AG04449 (cell line): ENCODE data around the gene FGF14.

Experiments
- CTCF ChIA-PET: fragments of 350-600 bp; formaldehyde crosslinking; extraction: SDS; loops from one replicate; lab custom pipeline; 2021; ENCODE audit warnings: antibody characterized with exemption; lab: Yijun Ruan, JAX
- POLR2A ChIA-PET: fragments of 400-600, 350-600 bp; formaldehyde crosslinking; extraction: SDS; loops from one replicate; lab custom pipeline; 2020; ENCODE audit warnings: antibody characterized with exemption, inconsistent platforms; lab: Yijun Ruan, JAX
- DNase-seq: peaks from one replicate; pipeline ENCODE4 v3.0.0-alpha.2; 2010; ENCODE audit warnings: low read depth, low spot score
- H3K4me3 ChIP-seq: 2 replicates; pipeline ENCODE4 v1.5.1; 2011; ENCODE audit warnings: low read depth, mild to moderate bottlenecking, control low read depth, low read length
- CTCF ChIP-seq: IDR thresholded peaks from one replicate; pipeline ENCODE4 v1.5.1; 2011; ENCODE audit warnings: mild to moderate bottlenecking, moderate library complexity, low read length, control low read depth, inconsistent platforms; ENCODE audit not compliant: insufficient read depth; ENCODE audit errors: missing control alignments

The FGF14 gene

GRCh38 chr13:102207680-102208342 is 194.0 kb downstream of the FGF14 start:
- ChIA-PET POLR2A (no interaction called here), CTCF (no interaction called here)
- no peak overlapping the region for H3K4me3 ChIP-seq
- no peak for DNase-seq
- no peak for TF ChIP-seq CTCF

GRCh38 chr13:102203718-102204117 is 198.1 kb downstream of the FGF14 start:
- POLR2A ChIA-PET, result no interaction called here
- CTCF ChIA-PET, result no interaction called here
- no peak for DNase-seq
- no peak for TF ChIP-seq CTCF
- H3K4me3 ChIP-seq, result no peak overlapping the region

- POLR2A ChIA-PET, result no interaction called here
- CTCF ChIA-PET, result no interaction called here
- no peak overlapping the region for H3K4me3 ChIP-seq
- no peak for DNase-seq
- no peak for TF ChIP-seq CTCF
These were observed 203.2 kb downstream of the FGF14 start for GRCh38 chr13:102198418-102199311.

- POLR2A ChIA-PET, result no interaction called here
- DNase-seq, result no peak
- no peak for TF ChIP-seq CTCF
- CTCF ChIA-PET, result no interaction called here
- no peak overlapping the region for H3K4me3 ChIP-seq
These were observed 204.7 kb downstream of the FGF14 start for GRCh38 chr13:102197193-102197592.

GRCh38 chr13:102195566-102196462 is 206.0 kb downstream of the FGF14 start:
- TF ChIP-seq CTCF, result no peak
- ChIA-PET POLR2A (no interaction called here), CTCF (no interaction called here)
- no peak for DNase-seq
- H3K4me3 ChIP-seq, result no peak overlapping the region

- ChIA-PET CTCF (no interaction called here), POLR2A (no interaction called here)
These were observed 209.0 kb downstream of the FGF14 start for GRCh38 chr13:102192858-102193257.

More at GRCh38 chr13:102192858-102193257, 209.0 kb downstream of the FGF14 start:
- no peak for TF ChIP-seq CTCF
- DNase-seq, result no peak
- no peak overlapping the region for H3K4me3 ChIP-seq
